Sigmoid colon (tissue), 4 donors: ENCODE results near the gene RAB11FIP3.

Source experiments
- CTCF ChIP-seq, 4 experiments: fragments of 450-650 bp in 3 of 4; fragments of 200-600 bp in 1 of 4; IDR thresholded peaks; one replicate each; pipeline ENCODE4 v1.5.1; 2016 to 2019; ENCODE audit warnings: antibody characterized with exemption in 4 of 4, mild to moderate bottlenecking in 3 of 4, moderate library complexity in 2 of 4
- EP300 ChIP-seq, 4 donors: sonication (generic); formaldehyde crosslinking; IDR thresholded peaks; one replicate each; pipeline ENCODE4 v1.6.1; 2017; ENCODE audit warnings: antibody characterized with exemption in 4 of 4

GRCh38 chr16:528111-529011, 102.9 kb downstream of the RAB11FIP3 start:
- no peak for TF ChIP-seq EP300 (IDR thresholded peaks at IDR 0.05)
- TF ChIP-seq CTCF (IDR thresholded peaks at IDR 0.05): no peak
